NCI-H2029 treated with DMSO at 0.1 percent for 48 hours (cell line): Measurements from ENCODE around the gene RXFP4.

ENCODE experiments used
- DNase-seq: peaks from one replicate; lab custom pipeline; 2025; lab: John Stamatoyannopoulos, UW

The RXFP4 gene

DNA sequence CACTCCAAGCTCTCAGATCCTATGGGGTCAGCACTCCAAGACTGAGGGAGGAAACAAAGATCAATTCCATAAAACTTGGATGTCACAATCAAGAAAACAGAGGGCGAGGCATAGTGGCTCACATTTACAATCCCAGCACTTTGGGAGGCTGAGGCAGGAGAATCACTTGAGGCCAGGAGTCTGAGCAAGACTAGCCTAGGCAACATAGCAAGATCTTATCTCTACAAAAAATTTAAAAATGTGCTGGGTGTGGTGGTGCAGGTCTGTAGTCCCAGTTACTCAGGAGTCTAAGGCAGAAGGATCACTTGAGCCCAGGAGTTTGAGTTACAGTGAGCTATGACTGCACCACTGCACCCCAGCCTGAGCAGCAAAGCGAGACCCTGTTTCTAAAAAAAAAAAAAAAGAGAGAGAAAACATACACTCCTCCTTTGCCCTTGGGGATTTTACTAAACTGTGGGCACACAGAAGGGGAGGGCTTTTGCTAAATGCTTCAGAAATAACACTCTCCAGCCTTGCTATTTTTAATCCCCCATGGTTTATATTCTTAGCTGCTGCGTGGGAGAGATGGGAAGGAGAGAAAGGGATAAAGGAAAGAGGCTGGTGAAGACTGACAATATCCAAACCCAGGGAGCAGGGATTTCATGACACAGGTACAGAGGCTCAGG, 18.8 kb downstream of the RXFP4 start:
- no peak for DNase-seq

DNA sequence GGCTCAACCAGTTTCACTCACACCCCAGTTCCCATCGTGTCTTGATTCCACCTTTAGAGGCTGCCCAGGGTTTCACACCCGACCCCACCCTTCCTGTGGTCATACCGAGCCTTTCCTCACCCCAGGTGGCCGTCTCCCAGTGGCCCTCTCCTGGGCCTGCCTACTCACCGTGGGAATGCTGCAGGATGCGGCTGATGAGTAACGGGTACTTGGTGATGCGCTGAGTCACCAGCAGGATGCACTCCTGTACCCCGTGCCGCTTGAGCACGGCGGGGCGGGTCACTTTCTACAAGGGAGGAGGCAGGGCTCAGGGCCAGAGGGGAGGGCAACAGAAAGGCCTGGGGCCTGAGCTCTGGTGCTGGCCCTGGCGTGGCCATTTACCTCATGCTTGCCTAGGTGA, 20.5 kb downstream of the RXFP4 start:
- no peak for DNase-seq

DNA sequence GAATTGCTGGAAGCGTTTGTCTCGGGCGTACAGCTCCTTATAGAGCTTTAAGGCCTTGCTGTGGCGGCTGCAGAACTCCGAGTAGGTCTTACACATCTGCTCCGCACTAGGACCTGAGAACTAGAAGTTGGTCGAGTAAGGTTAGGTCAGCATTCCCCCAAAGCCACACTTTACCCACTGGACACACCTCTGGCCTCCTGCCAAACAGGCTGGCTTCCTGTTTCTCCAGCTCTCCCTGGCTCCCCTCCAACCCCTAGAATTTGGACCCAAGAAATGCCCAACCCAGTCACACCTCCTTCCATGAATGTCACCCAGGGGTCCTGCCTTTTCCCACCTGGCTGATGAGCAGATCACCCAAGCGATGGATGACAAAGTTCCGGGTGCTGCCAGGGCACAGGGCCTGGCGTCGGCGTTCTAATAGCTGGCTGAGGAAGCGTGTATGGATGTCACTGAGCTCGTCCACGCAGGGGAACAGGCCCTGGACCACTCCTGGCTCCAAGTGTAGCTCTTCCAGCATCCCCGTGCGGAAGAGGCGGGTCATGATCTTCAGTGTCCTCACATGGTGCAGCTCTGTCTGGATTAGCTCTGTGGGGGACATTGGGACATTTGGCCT, 21.3 kb downstream of the RXFP4 start:
- DNase-seq = no peak

DNA sequence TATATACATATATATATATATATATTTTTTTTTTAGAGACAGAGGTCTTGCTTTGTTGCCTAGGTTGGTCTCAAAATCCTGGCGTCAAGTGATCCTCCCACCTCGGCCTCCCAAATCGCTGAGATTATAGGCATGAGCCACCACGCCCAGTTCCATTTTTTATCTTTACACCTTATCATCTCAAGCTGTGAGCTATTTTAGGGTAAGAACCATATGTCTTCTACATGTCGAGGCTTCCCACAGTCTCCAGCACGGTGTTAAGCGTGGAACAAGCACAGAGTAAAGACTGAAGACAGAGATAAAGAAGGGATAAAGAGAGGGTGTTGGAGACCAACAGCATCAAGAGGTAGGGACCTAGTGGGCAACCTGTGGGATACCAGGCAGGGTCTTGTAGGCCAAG, 22.8 kb downstream of the RXFP4 start:
- DNase-seq = no peak

DNA sequence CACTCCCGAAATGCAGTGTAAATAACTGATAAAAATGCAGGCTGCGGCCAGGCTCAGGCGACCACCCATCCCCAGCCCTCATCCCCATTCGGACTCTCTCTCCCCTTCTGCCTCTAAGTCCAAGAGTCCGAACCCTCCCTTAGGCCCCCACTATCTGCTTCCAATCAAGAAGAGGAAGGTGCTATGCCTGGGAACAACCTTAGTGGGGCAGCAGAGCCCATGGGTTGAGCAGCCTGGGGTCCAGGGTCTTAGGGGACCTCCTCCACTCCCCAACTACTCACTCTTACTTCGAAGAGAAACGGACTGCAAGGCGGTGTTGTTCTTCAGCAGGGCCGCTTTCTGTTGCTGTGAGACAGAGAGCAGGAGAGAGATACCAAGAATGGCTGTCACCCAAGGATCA, 24.7 kb downstream of the RXFP4 start:
- DNase-seq = no peak

DNA sequence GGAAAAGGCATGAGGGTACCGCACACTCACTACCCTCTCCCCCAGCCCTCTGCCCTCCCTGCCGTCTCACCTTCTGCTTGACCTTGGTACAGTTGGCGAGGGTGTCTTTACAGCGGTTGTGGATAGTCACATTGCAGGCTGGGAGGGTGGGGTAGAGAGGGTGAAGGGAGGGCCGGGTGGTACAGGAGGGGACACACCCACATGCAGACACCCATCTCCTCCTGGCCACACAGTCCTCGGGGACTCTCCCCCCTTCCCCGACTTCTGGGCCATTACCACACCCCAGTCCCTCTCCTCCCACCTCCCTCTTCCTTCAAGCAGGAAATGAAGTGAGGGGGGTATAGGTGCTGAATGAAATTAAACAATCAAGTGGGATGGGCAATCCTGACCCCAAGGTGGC, 25.3 kb downstream of the RXFP4 start:
- no peak for DNase-seq

DNA sequence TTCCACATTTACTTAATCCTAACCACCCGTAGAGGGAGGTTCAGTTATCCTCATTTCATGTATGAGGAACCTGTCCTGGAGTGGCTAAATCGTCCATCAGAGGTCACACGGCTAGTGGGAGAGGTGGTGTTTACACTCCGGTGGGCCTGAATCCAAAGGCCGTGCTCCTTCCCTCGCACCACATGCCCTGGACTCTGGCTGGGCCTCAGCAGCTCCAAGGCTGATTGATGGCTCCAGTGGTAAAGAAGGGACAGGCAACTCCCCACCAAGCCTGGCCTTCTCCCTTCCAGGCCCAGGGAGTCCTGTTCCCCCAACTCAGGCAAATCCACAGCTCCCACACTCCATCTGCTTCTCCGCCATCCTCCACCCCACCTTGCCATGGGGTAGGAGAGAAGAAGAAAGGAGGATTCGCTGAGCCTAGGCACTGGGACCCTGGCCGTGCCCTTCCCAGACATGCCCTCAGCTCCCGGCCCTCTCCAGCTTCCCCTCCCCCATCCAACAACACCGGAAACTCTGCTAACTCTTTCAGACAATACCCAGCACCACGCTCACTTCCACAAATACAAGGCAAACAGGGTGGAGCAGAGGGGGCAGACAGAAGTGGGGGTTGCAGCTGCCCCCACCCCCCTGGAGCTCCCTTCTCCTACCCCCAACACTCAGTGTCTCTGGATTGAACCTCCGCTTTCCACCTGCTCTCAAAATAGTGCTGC, 26.1 kb downstream of the RXFP4 start:
- no peak for DNase-seq

DNA sequence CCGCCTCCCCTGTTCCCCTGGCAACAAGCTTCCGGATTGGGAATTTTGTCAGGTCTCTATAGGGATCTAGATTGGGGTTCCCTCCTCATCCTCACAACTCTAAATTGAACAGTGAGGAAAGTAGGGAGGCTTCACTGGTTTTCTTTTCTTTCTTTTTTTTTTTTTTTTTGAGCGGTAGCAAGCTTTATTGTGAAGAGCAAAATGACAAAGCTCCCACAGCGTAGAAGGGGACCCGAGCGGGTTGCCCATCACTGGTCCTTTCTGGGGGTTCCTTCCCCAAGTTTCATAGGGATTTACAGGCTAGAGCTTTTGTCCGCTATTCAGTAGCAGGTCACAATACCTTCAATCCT, 26.6 kb downstream of the RXFP4 start:
- DNase-seq = no peak

DNA sequence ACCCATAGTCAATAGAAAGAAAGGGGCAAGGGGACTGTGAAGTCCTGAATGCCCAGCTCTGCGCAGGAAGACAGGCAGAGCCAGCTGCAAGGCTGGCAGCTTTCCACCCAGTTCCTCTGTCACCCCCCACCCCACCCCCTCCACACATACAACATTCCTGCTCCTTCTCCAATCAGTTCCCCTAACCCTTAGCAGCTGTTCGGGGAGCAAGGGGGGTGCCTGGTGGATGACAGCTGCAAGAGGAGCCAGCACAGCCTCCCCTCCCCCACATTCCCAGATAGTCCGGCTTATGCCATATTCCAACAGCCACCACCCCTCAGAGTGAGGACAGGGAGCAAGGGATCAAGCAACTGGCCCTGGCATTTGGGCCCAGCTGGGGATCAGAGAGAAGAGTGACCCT, 27.2 kb downstream of the RXFP4 start:
- no peak for DNase-seq

DNA sequence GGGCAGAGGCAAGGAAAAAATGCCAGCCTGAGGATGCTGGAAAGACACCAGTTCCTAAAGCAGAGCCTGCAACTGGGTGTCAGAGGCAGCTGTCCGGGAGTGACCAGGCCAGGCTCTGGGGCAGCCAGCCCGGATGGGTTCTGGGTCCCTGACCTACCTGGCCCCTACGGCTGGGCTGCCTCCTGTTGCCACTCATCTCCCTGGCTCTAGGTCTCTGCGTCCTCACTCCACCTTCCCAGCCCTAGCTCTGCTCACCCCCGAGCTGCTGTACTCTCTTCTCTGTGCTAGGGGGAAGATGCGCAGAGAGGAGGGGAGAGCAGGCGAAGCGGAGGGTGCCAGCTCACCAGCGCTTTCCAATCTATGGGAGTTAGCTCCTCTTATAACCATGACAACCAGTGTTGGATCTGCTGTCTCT, 27.9 kb downstream of the RXFP4 start:
- DNase-seq = no peak

DNA sequence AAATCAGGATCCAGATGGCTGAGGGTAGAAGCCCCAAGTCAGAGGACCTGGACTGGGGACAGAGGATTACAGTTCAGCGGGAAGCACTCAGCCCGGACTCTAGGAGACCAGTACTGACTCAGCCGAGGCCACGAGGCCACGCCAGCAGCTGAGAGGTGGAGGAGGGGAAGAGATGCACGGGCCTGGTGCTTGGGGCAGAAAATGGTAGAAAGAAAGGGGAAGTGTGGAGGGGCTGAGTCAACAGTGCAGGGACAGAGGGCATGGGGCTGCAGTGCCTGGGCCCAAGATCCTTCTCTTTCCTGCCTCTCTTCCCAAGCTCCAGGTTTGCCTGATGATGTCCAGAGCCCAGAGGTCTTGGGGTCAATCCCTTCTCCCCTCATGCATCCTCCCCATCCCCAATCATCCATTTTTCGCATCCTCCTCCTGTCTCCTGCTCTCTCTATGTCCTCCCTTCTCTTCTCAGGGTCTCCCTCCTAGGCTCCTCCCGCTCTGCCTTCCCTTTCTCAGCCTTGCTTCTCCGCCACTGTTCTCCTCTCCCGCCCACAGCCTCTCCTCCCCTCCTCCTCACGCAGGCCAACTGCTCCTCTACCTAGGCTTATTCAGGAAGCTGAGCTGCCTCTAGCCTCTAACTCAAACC, 29.2 kb downstream of the RXFP4 start:
- DNase-seq = no peak

DNA sequence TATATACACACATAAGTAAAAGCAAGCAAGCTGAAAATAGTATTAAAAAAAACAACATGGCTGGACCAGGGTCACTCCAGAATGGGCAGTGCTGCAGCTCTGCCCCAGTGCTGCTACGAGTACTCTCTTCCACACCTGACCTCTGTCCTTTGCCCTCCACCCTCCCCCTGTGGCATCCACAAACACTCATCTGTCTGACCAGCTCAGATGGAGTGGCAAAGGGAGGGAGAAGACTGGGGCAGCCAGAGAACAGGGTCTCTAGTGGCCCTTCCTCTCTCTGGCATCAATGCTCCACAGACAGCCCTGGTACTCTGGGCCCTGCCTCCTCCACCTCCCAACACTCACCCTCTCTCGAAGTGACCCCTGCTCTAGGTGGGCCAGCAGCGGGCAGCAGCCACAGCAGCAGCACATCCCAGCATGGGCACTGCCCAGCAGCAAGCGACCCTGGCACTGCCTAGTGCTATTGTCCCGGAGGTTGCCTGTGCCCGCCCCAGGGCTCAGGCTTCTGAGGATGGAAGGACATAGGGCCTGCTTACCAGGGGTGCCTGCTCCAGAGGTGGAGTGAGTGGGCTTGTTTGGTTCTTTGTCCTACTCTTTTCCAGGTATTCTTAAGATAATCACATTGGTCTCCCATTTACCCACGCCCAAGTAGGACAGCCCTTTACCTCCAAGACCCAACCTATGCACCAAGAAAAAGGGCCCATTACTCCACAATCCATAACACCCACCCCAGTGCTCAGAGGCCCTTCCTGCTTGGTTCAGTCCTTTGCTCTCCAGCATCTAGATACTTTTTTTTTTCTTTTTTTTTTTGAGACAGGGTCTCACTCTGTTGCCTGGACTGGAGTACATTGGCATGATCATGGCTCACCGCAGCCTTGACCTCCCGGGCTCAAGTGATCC, 30.7 kb downstream of the RXFP4 start:
- no peak for DNase-seq

DNA sequence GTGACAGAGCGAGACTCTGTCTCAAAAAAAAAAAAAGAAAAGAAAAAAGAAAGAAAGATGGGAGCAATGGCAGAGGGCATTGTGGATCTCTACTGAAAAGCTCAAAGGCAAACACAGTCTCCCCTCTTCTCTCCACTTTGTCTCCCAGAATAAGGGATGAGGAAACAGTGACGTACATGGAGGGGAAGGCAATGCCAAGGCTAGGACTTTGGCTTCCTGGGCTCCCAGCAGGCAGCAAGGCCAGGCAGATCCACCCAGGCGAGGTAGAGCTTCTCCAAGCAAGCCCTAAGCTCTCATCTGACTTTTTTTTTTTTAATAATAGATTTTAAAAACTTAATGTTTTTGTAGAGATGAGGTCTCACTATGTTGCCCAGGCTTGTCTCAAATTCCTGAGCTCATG, 32.3 kb downstream of the RXFP4 start:
- no peak for DNase-seq

DNA sequence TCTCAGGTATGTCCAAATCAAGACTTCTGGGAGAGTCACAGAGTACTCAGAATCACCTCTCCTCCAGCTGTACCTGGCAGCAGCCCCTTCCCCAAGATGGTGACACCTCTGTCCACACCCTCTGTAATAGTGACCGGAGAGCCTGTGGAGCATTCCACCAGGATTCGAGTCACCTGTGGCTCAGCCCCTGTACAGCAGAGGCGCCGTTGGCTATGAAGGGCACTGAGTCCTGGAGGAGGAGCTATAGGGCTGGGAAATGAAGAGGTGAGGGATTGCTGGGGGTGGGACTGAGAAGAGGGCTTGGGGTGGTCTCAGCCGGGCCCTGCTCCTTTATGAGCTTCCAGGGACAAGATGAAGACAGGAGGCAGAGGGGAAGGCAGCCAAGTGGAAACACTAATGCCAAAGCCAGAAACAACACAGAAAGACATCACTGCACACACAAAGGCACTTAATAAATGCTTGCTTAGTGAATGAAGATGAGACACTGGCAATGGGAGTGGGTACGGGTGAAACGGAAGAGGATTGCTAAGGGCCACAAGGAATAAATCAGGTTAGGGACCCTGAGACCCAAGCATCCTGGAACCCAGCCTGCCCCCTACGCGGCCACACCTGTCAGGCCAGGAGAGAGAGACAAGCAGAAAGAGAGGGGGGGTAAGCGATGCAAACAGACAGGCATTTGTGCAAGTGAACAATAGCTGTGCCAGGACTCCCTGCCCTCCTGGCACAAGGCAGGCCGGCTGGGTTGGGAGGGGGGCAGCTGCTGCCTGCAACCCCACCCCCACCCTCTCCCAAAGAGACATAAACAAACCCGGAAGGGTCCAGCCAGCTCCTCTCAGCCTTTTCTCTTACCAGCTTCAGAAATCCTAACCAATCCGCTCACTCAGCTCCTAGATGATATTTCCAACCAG, 33.0 kb downstream of the RXFP4 start:
- peak; percentile 68 for DNase-seq

DNA sequence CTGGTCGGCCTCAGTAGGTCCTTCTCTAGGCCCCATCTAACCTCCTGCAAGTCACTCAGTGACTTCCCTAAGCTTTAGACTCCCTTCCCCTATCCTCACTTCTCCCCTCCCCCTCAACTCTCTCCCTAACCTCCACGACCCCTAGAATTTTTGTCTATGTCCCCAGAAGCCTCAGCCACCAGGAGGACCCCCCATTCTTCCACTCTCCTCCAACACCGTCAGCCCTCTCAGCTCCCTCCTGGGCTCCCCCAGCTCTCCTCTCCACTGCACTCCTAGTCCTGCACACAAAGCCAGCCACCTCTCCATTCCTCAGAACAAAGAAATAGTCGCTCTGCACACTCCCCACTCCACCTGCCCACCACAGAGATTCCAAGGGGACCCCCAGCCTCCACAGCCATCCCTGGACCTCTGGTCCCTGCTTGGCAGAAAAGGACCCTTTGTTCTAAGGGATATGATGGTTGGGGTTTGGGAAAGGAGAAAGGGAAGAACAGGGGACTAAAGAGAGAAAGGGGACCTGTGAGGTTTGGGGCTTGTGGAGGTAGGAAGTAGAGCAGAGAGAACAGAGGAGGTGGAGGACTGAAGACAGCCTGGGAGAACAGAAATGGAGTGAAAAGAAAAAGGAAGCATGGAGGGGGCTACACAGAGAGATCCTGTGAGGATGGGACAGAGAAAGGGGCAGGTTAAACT, 34.1 kb downstream of the RXFP4 start:
- no peak for DNase-seq

DNA sequence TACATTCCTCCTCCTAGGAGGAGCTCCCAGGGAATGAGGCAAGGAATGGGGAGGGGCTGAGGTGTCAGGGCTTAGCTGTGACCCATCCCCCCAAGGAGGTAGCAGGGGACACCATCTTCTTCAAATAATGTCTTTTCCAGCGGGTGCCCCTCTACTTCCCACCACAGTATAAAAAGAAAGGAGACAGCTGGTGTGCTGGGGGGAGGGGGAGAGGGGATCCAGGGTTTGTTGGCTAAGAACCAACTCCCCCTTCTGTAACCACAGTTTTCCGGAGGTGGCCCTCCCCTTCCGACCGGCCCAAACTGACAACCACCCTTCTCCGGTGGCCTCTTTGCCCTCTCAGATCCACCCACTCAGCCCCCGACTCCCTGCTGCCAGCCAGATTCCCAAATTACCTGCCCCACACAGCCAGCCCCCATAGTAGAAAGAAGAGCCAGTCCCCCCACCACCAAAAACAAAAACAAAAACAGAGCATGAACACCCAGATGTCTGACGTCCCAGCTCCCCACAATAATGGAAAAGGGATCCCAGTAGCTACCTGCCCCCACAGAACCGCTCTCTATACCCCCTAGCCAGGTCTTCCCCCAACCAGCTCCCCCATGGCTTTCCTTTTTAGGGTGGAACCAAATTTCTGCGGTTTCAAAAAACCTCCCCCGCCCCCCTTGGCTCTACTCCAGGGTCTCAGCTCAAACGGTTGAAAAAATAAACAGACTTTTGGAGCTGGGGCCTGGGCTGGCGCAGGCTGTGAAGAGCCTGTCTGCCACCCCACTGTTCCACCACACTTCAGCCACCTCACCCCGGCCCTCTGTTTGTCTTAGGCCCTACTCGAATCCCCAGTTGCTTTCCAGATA, 34.8 kb downstream of the RXFP4 start:
- no peak for DNase-seq

DNA sequence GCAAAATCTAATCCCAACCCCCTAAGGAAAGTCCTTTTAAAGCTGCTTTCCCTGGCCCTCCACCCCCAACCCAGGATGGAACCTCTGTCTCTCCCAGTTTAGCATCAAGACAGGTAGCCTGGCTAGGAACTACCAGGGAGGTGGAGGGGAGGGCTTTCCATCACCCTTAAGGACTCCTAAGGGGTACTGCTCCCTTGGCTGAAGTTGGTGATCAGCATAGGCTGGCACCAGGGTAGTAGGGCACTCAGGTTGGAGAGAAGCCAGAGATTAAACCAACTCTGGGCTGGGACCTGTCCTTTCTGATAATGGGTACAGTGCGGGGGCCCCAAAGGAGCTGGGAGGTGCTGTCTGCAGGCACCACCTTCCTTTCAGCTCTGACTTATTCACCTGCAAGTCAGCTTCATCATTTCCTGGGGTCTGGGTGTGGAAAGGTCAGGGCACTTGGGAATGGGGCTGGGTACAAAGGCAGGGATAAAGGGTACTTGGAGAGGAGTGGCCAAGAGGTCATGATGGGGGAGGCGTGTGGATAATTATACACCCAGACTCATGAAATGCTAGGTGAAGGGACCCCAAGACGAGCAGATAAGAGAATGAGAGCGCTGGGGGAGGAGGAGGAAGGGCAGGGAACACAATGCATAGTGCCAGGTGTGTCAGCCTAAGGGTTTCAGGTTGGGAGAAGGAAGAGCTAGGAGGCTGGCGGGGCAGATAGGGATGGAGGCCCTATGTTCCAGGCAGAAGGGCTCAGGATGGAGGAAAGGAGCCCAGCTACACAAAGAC, 35.7 kb downstream of the RXFP4 start:
- DNase-seq = peak; percentile 54

DNA sequence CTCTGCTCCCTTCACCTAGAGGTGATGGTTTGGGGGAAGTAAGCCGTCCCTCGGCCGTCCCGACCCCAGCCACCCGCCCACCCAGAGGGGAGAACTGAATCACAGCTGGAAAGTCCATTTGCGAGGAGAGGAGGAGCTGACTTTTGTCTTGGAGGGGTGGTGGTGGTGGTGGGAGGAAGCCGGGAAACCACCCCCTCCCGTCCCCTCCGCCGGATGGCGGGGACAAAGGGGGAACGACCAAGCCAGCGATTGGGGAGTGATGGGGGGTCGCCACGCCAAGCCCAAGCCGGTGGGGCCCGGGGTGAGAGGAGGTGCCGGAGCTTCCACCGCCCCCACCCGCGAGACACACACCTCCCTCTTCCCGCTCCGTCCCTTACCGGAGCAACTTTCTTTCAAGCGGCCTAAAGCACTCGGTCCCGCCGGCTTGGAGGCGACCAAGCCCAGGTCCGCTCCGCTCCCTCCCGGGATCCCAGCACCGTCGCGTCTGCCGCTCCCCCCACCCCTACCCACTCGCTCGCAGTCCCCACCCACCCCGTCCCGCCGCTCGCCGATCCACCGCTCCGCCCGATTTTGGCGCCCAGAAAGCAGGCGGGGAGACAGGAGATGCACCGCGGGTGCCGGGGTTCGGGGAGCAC, 36.4 kb downstream of the RXFP4 start:
- DNase-seq = no peak
